A673 (cell line): Measurements from ENCODE around the gene EHHADH.

ENCODE experiments used
- EZH2 ChIP-seq: fragments of 200-600 bp; sonication (generic); IDR thresholded peaks from 2 replicates; pipeline ENCODE4 v1.6.1; 2017; ENCODE audit warnings: borderline replicate concordance, low read depth, mild to moderate bottlenecking, mixed read lengths, antibody characterized with exemption, low read length; ENCODE audit not compliant: poor library complexity, severe bottlenecking
- TF ChIP-seq, protein P1 (sequence below): fragments of 300-800, 200-600 bp; sonication (generic); conservative IDR thresholded peaks from 2 replicates; pipeline ENCODE4 v1.5.1; 2017; ENCODE audit warnings: low read depth, mild to moderate bottlenecking, antibody characterized with exemption, low read length, moderate library complexity, mixed read lengths

- TF ChIP-seq, protein P1, sequence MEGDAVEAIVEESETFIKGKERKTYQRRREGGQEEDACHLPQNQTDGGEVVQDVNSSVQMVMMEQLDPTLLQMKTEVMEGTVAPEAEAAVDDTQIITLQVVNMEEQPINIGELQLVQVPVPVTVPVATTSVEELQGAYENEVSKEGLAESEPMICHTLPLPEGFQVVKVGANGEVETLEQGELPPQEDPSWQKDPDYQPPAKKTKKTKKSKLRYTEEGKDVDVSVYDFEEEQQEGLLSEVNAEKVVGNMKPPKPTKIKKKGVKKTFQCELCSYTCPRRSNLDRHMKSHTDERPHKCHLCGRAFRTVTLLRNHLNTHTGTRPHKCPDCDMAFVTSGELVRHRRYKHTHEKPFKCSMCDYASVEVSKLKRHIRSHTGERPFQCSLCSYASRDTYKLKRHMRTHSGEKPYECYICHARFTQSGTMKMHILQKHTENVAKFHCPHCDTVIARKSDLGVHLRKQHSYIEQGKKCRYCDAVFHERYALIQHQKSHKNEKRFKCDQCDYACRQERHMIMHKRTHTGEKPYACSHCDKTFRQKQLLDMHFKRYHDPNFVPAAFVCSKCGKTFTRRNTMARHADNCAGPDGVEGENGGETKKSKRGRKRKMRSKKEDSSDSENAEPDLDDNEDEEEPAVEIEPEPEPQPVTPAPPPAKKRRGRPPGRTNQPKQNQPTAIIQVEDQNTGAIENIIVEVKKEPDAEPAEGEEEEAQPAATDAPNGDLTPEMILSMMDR: no peak
- TF ChIP-seq EZH2: no peak
Observed at GRCh38 chr3:185297867-185298266, 44.0 kb upstream of the EHHADH start.
